ENCODE data around the gene BICRAL. TPM values are rescaled to one million over a fixed set of nuclear protein-coding genes. Genes with fewer than 3 reads are reported as not detected.
"Not testable (repeated sequence)": the region's sequence is repeated elsewhere in the genome, so short reads cannot be mapped to it uniquely, and the experiment has no call there.

The BICRAL gene
- polyA plus RNA-seq, 1 of the 3 experiments (the other 2 are of a cell fraction), result 5.1 TPM

DNA sequence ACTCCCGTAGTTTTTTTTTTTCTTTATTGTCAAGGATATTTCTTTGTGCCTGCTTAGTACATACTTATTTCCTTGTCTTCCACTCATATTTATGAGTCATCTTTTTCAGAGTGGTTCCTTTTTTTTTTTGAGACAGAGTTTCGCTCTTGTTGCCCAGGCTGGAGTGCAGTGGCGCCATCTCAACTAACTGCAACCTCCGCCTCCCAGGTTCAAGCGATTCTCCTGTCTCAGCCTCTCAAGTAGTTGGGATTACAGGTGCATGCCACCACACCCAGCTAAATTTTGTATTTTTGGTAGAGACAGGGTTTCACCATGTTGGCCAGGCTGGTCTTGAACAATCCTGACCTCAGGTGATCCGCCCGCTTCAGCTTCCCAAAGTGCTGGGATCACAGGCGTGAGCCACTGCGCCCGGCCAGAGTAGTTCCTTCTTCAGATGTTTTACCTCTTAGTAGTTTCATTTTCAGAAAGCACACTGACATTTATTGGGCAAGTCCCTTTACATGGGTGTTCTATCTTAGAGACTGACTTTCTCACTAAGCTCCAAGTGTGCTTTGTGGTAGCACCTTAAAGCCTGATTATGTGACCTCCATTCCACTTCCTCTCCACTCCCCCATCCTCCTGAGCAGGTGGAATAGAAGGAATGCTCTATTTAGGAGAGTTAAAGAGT is 6.9 kb upstream of the BICRAL start:
- H3K27me3 ChIP-seq (ENCODE audit: insufficient read depth); H3K4me3 ChIP-seq (ENCODE audit: low read depth in 2 of 2, low read length in 1 of 2); POLR2A ChIA-PET; H3K9me3 ChIP-seq; H3K36me3 ChIP-seq (replicated peaks in 1 of 2; ENCODE audit: control insufficient read depth in 1 of 2, insufficient read depth in 2 of 2, low read length in 1 of 2); H3K9ac ChIP-seq; H2AFZ ChIP-seq (ENCODE audit: low read depth); H3K4me2 ChIP-seq; H3K79me2 ChIP-seq (ENCODE audit: insufficient read depth); H4K20me1 ChIP-seq (ENCODE audit: insufficient read depth); DNase-seq; H3K9me2 ChIP-seq: not testable (repeated sequence)
- WGBS (ENCODE audit: low lambda C conversion rate), result 95% methylated on average over 10 of the region's 10 CpGs
- Histone ChIP-seq H3K27ac (ENCODE audit: low read depth in 2 of 2, low read length in 1 of 2) (peak overlapping the region in 1 of 2 experiments; percentile 4; a peak in 1 of 4 replicates), H3F3A (replicated peaks; ENCODE audit: insufficient read depth) (peaks cover 18% of the 10 kb centered on the region), H3K4me1 (ENCODE audit: control insufficient read depth in 1 of 2, insufficient read depth in 2 of 2, low read depth in 1 of 2, low read length in 1 of 2) (peaks cover 0 to 15% of the 10 kb centered on the region in 2 experiments; a peak in 3 of 4 replicates)
- CTCF ChIA-PET, result interaction anchor here (0.6 kb wide), 1 partner anchor 8 kb away, joined by 3 read pairs; no protein-coding TSS in a partner anchor
- peak; percentile 49; the same call in 1 of the 2 replicates for TF ChIP-seq FOSL2 (IDR thresholded peaks at IDR 0.05; ENCODE audit: borderline replicate concordance, low read depth)

DNA sequence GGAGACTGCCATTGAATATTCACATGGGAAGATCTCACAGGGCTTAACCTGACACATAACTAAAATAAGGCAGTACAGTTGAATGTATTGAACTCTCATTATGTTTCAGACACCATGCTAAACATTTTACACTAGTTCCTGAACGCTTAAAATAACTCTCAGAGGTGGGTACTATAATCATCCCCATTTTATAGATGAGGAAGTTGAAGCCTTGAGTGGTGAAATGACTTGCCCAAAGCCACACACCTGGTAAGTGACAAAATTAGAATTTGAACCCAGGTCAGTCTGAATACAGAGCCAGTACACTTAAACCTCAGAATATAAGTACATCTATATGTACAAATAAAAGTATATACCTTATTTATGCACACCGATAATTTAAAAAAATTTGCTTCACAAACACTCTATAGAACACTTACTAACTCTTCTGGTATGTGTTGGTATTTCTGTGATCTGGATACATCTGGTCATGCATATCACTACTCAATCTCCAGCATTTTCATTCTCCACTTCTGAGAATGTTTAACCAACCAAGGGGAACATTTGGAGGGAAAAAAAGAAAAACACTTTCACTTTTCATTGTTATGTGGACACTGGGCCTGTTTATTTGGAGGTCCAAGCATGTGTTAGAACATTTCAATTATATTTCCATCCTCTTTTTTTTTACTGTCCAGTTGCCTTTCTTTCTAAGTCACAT is 4.6 kb upstream of the BICRAL start:
- Histone ChIP-seq H3K9me3 (no peaks in the 10 kb centered on the region), H4K20me1 (ENCODE audit: insufficient read depth) (no peaks in the 10 kb centered on the region), H3K9me2 (no peaks in the 10 kb centered on the region), H3K36me3 (replicated peaks in 1 of 2; ENCODE audit: control insufficient read depth in 1 of 2, insufficient read depth in 2 of 2, low read length in 1 of 2) (no peaks in the 10 kb centered on the region), H3K4me2 (no peak overlapping the region), H2AFZ (ENCODE audit: low read depth) (no peak overlapping the region), H3F3A (replicated peaks; ENCODE audit: insufficient read depth) (peaks cover 23% of the 10 kb centered on the region), H3K9ac (no peak overlapping the region), H3K27ac (ENCODE audit: low read depth in 2 of 2, low read length in 1 of 2) (peak overlapping the region in 1 of 2 experiments; percentile 32; a peak in 2 of 4 replicates), H3K4me1 (ENCODE audit: control insufficient read depth in 1 of 2, insufficient read depth in 2 of 2, low read depth in 1 of 2, low read length in 1 of 2) (peaks cover 0 to 15% of the 10 kb centered on the region in 2 experiments; a peak in 3 of 4 replicates), H3K79me2 (ENCODE audit: insufficient read depth) (peaks cover 22% of the 10 kb centered on the region), H3K27me3 (ENCODE audit: insufficient read depth) (no peaks in the 10 kb centered on the region), H3K4me3 (ENCODE audit: low read depth in 2 of 2, low read length in 1 of 2) (no peak overlapping the region)
- no peak for DNase-seq
- TF ChIP-seq TCF12 (IDR thresholded peaks at IDR 0.05) (peak; percentile 60), SMC3 (IDR thresholded peaks at IDR 0.05; ENCODE audit: low read depth, low read length) (no peak), JUND (IDR thresholded peaks at IDR 0.05) (peak; percentile 41; the same call in 1 of the 2 replicates)
- CTCF ChIA-PET, result no interaction called here
- POLR2A ChIA-PET, result no interaction called here
- 82% methylated on average over 2 of the region's 2 CpGs for WGBS (ENCODE audit: low lambda C conversion rate)

DNA sequence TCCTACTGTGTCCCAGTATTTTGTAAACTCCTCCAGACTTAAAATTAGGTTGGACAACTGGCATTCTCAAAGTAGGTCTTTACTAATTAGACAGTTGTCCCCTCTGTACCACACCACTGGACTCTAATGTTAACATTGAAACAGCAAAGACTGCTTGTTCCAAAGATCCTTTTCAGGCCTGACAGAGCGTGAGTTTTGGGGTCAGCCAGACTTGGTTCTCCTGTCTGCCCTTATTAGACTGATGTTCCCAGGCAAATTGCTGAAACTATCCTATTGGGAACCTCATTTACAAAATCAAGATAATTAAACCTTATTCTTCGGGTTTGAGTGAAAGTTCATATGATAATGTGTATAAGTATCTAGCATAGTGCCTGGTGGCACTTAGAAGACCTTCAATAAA is 3.7 kb upstream of the BICRAL start:
- Histone ChIP-seq H3K9me2 (no peaks in the 10 kb centered on the region), H3K4me3 (ENCODE audit: low read depth in 2 of 2, low read length in 1 of 2) (no peak overlapping the region), H3F3A (replicated peaks; ENCODE audit: insufficient read depth) (peaks cover 23% of the 10 kb centered on the region), H3K79me2 (ENCODE audit: insufficient read depth) (peaks cover 24% of the 10 kb centered on the region), H2AFZ (ENCODE audit: low read depth) (no peak overlapping the region), H3K27me3 (ENCODE audit: insufficient read depth) (no peaks in the 10 kb centered on the region), H4K20me1 (ENCODE audit: insufficient read depth) (no peaks in the 10 kb centered on the region), H3K36me3 (replicated peaks in 1 of 2; ENCODE audit: control insufficient read depth in 1 of 2, insufficient read depth in 2 of 2, low read length in 1 of 2) (no peaks in the 10 kb centered on the region), H3K4me1 (ENCODE audit: control insufficient read depth in 1 of 2, insufficient read depth in 2 of 2, low read depth in 1 of 2, low read length in 1 of 2) (peaks cover 0 to 15% of the 10 kb centered on the region in 2 experiments; a peak in 3 of 4 replicates), H3K9me3 (no peaks in the 10 kb centered on the region), H3K4me2 (no peak overlapping the region), H3K9ac (no peak overlapping the region), H3K27ac (ENCODE audit: low read depth in 2 of 2, low read length in 1 of 2) (peak overlapping the region in 1 of 2 experiments; percentile 32; a peak in 2 of 4 replicates)
- ChIA-PET POLR2A (no interaction called here), CTCF (interaction anchor here (0.5 kb wide), 1 partner anchor 35 kb away, joined by 3 read pairs; no protein-coding TSS in a partner anchor)
- no peak for TF ChIP-seq FOXJ3 (CRISPR knock-in tag; IDR thresholded peaks at IDR 0.05)
- no peak for TF ChIP-seq EP300 (IDR thresholded peaks at IDR 0.05; ENCODE audit: borderline replicate concordance in 1 of 2, low read depth in 1 of 2, low read length in 1 of 2)
- TF ChIP-seq FOSL2 (IDR thresholded peaks at IDR 0.05; ENCODE audit: borderline replicate concordance, low read depth), result no peak
- no peak for TF ChIP-seq JUND (IDR thresholded peaks at IDR 0.05)
- TF ChIP-seq NRF1 (IDR thresholded peaks at IDR 0.05; ENCODE audit: low read depth, low read length), result no peak
- TF ChIP-seq, protein P1, sequence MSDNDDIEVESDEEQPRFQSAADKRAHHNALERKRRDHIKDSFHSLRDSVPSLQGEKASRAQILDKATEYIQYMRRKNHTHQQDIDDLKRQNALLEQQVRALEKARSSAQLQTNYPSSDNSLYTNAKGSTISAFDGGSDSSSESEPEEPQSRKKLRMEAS (IDR thresholded peaks at IDR 0.05; ENCODE audit: low read depth), result no peak
- no peak for DNase-seq
- 93% methylated on average over 2 of the region's 2 CpGs for WGBS (ENCODE audit: low lambda C conversion rate)
